ENCODE data around the gene TAL1. TPM values are rescaled to one million over a fixed set of nuclear protein-coding genes. Genes with fewer than 3 reads are reported as not detected.

Gene TAL1
- total RNA-seq, 1 experiment from 2014 or later: not detected

- Histone ChIP-seq H4K5ac (ENCODE audit: insufficient read length, low read depth, low read length) (no peak overlapping the region), H3K79me2 (ENCODE audit: insufficient read depth, low read length) (no peaks in the 10 kb centered on the region), H3T11ph (ENCODE audit: low read length) (no peak overlapping the region), H3K56ac (ENCODE audit: insufficient read length, low read depth, low read length) (no peak overlapping the region), H4K20me1 (ENCODE audit: control insufficient read depth, insufficient read depth, insufficient read length) (no peaks in the 10 kb centered on the region), H3K27ac (ENCODE audit: insufficient read length, low read depth, low read length) (no peak overlapping the region), H2BK12ac (ENCODE audit: insufficient read length, low read depth, low read length) (no peak overlapping the region), H3K18ac (ENCODE audit: insufficient read length, low read depth, low read length) (no peak overlapping the region), H2AFZ (ENCODE audit: low read length) (no peak overlapping the region), H3K9me3 (ENCODE audit: control insufficient read depth, low read depth, low read length) (no peaks in the 10 kb centered on the region), H2AK5ac (ENCODE audit: insufficient read length, low read length) (no peak overlapping the region), H3K79me1 (ENCODE audit: insufficient read depth, low read depth, low read length, poor library complexity, severe bottlenecking) (no peaks in the 10 kb centered on the region), H3K14ac (ENCODE audit: insufficient read depth, low read length) (no peak overlapping the region), H2BK20ac (ENCODE audit: low read depth, low read length, poor library complexity, severe bottlenecking) (no peak overlapping the region), H3K4ac (ENCODE audit: low read depth, low read length) (no peak overlapping the region), H3K4me2 (ENCODE audit: insufficient read depth, insufficient read length, low read length) (no peak overlapping the region), H3K4me1 (ENCODE audit: insufficient read depth, low read length) (no peaks in the 10 kb centered on the region), H2BK15ac (ENCODE audit: low read depth, low read length) (no peak overlapping the region), H3K23me2 (ENCODE audit: insufficient read length, low read depth, low read length, poor library complexity, severe bottlenecking) (no peaks in the 10 kb centered on the region), H4K8ac (replicated peaks; ENCODE audit: insufficient read length, low read depth, low read length) (no peak overlapping the region), H3K23ac (ENCODE audit: insufficient read length, low read depth, low read length) (no peak overlapping the region), H4K91ac (ENCODE audit: insufficient read length, low read depth, low read length) (no peak overlapping the region), H3K27me3 (ENCODE audit: insufficient read depth, low read length) (peaks cover 2% of the 10 kb centered on the region; the same call in 1 of the 2 replicates), H2BK120ac (ENCODE audit: low read depth, low read length, poor library complexity, severe bottlenecking) (no peak overlapping the region), H3K9ac (ENCODE audit: extremely low read depth, insufficient read length, low read length) (no peak overlapping the region), H2BK5ac (ENCODE audit: insufficient read length, low read length) (no peak overlapping the region)
- Mint-ChIP-seq H3K9me3 (peaks cover 0 to 6% of the 10 kb centered on the region in 2 experiments; a peak in 2 of 5 replicates), H3K27ac (no peak overlapping the region), H3K4me1 (no peaks in the 10 kb centered on the region), H3K27me3 (ENCODE audit: low read depth) (peaks cover 83% of the 10 kb centered on the region), H3K4me3 (no peak overlapping the region), H3K36me3 (ENCODE audit: insufficient read depth in 1 of 3, low read depth in 3 of 3) (no peaks in the 10 kb centered on the region)
- DNase-seq: no peak
- WGBS (ENCODE audit: extremely low coverage, insufficient read length, low lambda C conversion rate): no CpG with 5 or more reads among the region's 4 CpGs
- no peak for TF ChIP-seq CTCF (conservative IDR thresholded peaks at IDR 0.05)
Observed at GRCh38 chr1:47201179-47201578, 30.8 kb downstream of the TAL1 start.
